Tongue (tissue), 2 donors: ENCODE measurements around the gene SCYL1. TPM values are rescaled to one million over a fixed set of nuclear protein-coding genes. Genes with fewer than 3 reads are reported as not detected.

Experiments
- DNase-seq: peaks from one replicate; pipeline ENCODE4 v3.0.0-alpha.2; 2015
- total RNA-seq: library from RNA; depleted of rRNA; stranded (reverse); fragments of >200 nt; gene quantifications from one replicate; pipeline ENCODE4 v1.2.3, GENCODE V29; 2014

SCYL1 gene
- total RNA-seq, 1 donor from 2014 or later, result 33.8 TPM

- DNase-seq, result peak; percentile 56
Measured at GRCh38 chr11:65493367-65494176, 31.3 kb upstream of the SCYL1 start.

GRCh38 chr11:65496304-65497140 is 28.4 kb upstream of the SCYL1 start:
- DNase-seq, result peak; percentile 73

DNA sequence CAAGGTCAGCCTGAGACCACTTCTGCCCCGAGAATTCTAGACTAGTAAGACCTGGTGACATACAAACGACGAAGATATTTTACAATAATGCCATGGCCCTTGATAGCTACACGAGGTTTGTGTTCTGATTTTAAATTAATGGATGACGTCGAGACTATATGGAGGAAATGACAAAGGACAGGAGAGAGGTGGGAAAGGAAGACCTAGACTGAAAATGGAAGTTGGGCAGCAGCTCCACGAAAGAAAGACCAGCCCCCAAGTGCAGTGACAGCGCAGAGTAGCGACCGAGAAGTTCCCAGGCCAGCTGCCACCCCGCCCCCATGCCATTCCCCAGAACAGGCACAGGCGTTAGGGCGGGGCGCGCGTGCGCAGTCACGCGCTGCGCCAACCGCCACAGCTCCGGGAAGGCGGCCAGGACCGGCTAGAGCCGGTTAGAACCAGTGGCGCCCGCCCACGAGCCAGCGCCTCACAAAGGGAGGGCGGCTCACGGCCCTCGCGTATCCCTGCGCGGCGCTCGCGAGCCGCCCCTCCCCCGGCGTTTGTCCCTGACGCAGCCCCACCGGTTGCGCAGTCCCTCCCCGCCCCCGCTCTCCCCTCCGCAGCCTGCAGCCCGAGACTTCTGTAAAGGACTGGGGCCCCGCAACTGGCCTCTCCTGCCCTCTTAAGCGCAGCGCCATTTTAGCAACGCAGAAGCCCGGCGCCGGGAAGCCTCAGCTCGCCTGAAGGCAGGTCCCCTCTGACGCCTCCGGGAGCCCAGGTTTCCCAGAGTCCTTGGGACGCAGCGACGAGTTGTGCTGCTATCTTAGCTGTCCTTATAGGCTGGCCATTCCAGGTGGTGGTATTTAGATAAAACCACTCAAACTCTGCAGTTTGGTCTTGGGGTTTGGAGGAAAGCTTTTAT is 27.5 kb upstream of the SCYL1 start:
- peak; percentile 99 for DNase-seq

- peak; percentile 86 for DNase-seq
Measured at GRCh38 chr11:65498042-65498726, 26.7 kb upstream of the SCYL1 start.

DNA sequence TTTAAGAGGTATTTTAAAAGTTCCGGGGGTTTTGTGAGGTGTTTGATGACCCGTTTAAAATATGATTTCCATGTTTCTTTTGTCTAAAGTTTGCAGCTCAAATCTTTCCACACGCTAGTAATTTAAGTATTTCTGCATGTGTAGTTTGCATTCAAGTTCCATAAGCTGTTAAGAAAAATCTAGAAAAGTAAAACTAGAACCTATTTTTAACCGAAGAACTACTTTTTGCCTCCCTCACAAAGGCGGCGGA is 26.2 kb upstream of the SCYL1 start:
- no peak for DNase-seq

- peak; percentile 99 for DNase-seq
Measured at GRCh38 chr11:65498977-65499712, 25.7 kb upstream of the SCYL1 start, which contains the start of gene MALAT1. TSS of gene MALAT1 (plus strand) at chr11:65499045.

DNA sequence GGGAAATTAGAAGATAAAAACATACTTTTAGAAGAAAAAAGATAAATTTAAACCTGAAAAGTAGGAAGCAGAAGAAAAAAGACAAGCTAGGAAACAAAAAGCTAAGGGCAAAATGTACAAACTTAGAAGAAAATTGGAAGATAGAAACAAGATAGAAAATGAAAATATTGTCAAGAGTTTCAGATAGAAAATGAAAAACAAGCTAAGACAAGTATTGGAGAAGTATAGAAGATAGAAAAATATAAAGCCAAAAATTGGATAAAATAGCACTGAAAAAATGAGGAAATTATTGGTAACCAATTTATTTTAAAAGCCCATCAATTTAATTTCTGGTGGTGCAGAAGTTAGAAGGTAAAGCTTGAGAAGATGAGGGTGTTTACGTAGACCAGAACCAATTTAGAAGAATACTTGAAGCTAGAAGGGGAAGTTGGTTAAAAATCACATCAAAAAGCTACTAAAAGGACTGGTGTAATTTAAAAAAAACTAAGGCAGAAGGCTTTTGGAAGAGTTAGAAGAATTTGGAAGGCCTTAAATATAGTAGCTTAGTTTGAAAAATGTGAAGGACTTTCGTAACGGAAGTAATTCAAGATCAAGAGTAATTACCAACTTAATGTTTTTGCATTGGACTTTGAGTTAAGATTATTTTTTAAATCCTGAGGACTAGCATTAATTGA is 25.0 kb upstream of the SCYL1 start:
- no peak for DNase-seq

DNA sequence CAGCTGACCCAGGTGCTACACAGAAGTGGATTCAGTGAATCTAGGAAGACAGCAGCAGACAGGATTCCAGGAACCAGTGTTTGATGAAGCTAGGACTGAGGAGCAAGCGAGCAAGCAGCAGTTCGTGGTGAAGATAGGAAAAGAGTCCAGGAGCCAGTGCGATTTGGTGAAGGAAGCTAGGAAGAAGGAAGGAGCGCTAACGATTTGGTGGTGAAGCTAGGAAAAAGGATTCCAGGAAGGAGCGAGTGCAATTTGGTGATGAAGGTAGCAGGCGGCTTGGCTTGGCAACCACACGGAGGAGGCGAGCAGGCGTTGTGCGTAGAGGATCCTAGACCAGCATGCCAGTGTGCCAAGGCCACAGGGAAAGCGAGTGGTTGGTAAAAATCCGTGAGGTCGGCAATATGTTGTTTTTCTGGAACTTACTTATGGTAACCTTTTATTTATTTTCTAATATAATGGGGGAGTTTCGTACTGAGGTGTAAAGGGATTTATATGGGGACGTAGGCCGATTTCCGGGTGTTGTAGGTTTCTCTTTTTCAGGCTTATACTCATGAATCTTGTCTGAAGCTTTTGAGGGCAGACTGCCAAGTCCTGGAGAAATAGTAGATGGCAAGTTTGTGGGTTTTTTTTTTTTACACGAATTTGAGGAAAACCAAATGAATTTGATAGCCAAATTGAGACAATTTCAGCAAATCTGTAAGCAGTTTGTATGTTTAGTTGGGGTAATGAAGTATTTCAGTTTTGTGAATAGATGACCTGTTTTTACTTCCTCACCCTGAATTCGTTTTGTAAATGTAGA is 24.3 kb upstream of the SCYL1 start:
- DNase-seq, result peak; percentile 82

DNA sequence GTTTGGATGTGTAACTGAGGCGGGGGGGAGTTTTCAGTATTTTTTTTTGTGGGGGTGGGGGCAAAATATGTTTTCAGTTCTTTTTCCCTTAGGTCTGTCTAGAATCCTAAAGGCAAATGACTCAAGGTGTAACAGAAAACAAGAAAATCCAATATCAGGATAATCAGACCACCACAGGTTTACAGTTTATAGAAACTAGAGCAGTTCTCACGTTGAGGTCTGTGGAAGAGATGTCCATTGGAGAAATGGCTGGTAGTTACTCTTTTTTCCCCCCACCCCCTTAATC is 23.8 kb upstream of the SCYL1 start:
- no peak for DNase-seq

GRCh38 chr11:65501472-65502273 is 23.2 kb upstream of the SCYL1 start:
- peak; percentile 70 for DNase-seq

DNA sequence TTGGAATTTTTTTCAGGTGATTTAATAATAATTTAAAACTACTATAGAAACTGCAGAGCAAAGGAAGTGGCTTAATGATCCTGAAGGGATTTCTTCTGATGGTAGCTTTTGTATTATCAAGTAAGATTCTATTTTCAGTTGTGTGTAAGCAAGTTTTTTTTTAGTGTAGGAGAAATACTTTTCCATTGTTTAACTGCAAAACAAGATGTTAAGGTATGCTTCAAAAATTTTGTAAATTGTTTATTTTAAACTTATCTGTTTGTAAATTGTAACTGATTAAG is 22.7 kb upstream of the SCYL1 start:
- DNase-seq, result no peak

DNA sequence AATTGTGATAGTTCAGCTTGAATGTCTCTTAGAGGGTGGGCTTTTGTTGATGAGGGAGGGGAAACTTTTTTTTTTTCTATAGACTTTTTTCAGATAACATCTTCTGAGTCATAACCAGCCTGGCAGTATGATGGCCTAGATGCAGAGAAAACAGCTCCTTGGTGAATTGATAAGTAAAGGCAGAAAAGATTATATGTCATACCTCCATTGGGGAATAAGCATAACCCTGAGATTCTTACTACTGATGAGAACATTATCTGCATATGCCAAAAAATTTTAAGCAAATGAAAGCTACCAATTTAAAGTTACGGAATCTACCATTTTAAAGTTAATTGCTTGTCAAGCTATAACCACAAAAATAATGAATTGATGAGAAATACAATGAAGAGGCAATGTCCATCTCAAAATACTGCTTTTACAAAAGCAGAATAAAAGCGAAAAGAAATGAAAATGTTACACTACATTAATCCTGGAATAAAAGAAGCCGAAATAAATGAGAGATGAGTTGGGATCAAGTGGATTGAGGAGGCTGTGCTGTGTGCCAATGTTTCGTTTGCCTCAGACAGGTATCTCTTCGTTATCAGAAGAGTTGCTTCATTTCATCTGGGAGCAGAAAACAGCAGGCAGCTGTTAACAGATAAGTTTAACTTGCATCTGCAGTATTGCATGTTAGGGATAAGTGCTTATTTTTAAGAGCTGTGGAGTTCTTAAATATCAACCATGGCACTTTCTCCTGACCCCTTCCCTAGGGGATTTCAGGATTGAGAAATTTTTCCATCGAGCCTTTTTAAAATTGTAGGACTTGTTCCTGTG is 22.1 kb upstream of the SCYL1 start:
- DNase-seq, result peak; percentile 69

DNA sequence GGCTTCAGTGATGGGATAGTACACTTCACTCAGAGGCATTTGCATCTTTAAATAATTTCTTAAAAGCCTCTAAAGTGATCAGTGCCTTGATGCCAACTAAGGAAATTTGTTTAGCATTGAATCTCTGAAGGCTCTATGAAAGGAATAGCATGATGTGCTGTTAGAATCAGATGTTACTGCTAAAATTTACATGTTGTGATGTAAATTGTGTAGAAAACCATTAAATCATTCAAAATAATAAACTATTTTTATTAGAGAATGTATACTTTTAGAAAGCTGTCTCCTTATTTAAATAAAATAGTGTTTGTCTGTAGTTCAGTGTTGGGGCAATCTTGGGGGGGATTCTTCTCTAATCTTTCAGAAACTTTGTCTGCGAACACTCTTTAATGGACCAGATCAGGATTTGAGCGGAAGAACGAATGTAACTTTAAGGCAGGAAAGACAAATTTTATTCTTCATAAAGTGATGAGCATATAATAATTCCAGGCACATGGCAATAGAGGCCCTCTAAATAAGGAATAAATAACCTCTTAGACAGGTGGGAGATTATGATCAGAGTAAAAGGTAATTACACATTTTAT is 21.4 kb upstream of the SCYL1 start:
- peak; percentile 52 for DNase-seq

GRCh38 chr11:65503949-65504673 is 20.8 kb upstream of the SCYL1 start:
- peak; percentile 74 for DNase-seq

- DNase-seq, result peak; percentile 54
Measured at GRCh38 chr11:65504674-65505465, 20.0 kb upstream of the SCYL1 start.

DNA sequence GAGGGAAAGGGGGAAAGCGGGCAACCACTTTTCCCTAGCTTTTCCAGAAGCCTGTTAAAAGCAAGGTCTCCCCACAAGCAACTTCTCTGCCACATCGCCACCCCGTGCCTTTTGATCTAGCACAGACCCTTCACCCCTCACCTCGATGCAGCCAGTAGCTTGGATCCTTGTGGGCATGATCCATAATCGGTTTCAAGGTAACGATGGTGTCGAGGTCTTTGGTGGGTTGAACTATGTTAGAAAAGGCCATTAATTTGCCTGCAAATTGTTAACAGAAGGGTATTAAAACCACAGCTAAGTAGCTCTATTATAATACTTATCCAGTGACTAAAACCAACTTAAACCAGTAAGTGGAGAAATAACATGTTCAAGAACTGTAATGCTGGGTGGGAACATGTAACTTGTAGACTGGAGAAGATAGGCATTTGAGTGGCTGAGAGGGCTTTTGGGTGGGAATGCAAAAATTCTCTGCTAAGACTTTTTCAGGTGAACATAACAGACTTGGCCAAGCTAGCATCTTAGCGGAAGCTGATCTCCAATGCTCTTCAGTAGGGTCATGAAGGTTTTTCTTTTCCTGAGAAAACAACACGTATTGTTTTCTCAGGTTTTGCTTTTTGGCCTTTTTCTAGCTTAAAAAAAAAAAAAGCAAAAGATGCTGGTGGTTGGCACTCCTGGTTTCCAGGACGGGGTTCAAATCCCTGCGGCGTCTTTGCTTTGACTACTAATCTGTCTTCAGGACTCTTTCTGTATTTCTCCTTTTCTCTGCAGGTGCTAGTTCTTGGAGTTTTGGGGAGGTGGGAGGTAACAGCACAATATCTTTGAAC is 19.2 kb upstream of the SCYL1 start:
- peak; percentile 35 for DNase-seq
